ENCODE measurements around the gene ANKS1B. TPM values are rescaled to one million over a fixed set of nuclear protein-coding genes. Genes with fewer than 3 reads are reported as not detected.

The ANKS1B gene
- total RNA-seq, 2 donors from 2014 or later, result 45.5 to 65.9 TPM

Other genes with a start within 250 kb of the ANKS1B start
- 10 to 100 TPM; 42.9 to 62.5 TPM for gene BLTP3B, start 157.9 kb upstream of the ANKS1B start, total RNA-seq
- gene ACTR6, start 215.9 kb upstream of the ANKS1B start, total RNA-seq, result 100 to 1,000 TPM in 1 of 2 donors, 10 to 100 TPM in 1; 17.6 to 130 TPM